ENCODE data around the gene ANO6.

DNA sequence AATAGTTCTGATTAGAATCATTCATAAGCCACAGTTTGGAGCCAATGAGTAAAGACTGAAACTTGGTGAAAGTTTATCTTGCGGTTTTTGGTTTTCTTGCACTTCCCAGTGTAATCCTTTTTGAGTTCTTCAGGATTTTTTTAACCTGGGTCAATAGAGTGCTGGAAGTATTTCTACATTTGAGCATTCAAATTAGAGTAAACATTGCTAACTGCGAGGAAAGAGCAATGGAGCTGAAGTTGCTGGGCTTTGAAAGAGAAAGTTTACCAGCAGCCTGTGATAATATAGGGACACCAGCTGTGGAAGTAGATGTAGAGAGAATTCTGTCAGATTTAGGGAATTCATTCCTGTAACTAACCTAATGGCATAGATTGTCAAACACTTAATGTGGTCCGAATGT, 30.3 kb downstream of the ANO6 start:
- TF ChIP-seq SUZ12 (IDR thresholded peaks at IDR 0.05; ENCODE audit: extremely low read depth, insufficient read depth, insufficient read length) (no peak), YY1 (IDR thresholded peaks at IDR 0.05; ENCODE audit: insufficient read depth, insufficient read length) (no peak)
